ENCODE results near the gene BNIP2. TPM values are rescaled to one million over a fixed set of nuclear protein-coding genes. Genes with fewer than 3 reads are reported as not detected.
"Not testable (repeated sequence)": the region's sequence is repeated elsewhere in the genome, so short reads cannot be mapped to it uniquely, and the experiment has no call there.

BNIP2 gene
- total RNA-seq, 1 donor from 2014 or later, result 83.2 TPM

DNA sequence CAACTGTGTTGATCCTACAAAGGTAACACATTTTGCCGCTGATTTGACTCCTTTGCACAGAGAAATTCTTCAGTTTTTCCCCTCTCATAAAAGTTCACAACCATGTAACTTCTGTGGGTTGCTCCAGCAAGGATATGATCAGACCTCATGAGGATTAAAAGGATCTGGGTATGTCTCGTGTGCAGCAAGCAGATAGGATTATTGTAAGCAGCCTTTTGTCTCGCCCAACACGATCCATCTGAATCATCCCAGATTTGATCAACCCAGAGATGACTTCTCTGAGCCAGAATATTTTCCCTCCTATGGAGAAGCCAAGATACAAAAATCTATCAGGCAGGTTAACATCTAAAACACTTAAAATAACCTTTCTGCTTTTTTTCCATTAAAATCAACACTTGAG lies 12.8 kb upstream of the BNIP2 start:
- intact Hi-C loops (cut with DNase I), result no loop called here
- no peak for TF ChIP-seq POLR2A (IDR thresholded peaks at IDR 0.05)
- no peak for TF ChIP-seq CTCF (IDR thresholded peaks at IDR 0.05)
- TF ChIP-seq POLR2AphosphoS5 (IDR thresholded peaks at IDR 0.05; ENCODE audit: insufficient read depth in 1 of 2, low read depth in 1 of 2), result no peak
- Histone ChIP-seq H3K27me3 (no peaks in the 10 kb centered on the region), H3K9me3 (no peaks in the 10 kb centered on the region), H3K4me1 (no peaks in the 10 kb centered on the region), H3K27ac (no peak overlapping the region), H3K36me3 (no peaks in the 10 kb centered on the region), H3K4me3 (no peak overlapping the region)
- no peak for DNase-seq (ENCODE audit: extremely low spot score in 2 of 2)

DNA sequence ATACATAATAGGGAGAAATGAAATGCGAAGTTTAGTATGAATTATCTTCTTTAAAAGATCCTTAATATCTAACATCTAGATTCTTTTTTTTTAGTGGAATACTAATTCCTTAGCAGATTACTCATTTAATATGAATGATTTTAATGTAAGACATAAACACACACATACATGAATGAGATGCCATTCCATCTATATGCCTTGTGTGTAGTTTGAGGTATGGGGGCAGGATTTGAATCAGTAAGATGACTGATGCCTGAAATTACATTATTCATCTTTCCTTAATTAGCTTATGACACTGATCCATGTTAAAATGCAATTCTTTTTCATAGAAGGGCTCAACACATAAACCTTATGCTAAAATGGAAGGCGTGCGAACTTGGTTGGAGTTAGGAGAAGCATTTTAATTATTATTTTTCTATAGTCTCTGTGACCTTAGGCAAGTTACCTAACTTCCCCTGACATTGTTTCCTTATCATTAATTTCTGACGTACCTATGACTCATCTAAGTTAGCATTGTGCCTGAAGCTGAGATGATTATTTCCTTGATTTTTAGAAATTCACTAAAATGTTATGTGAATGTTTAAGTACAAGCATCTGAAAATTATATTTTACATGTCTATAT lies 10.8 kb upstream of the BNIP2 start:
- TF ChIP-seq CTCF (IDR thresholded peaks at IDR 0.05), result no peak
- TF ChIP-seq POLR2A (IDR thresholded peaks at IDR 0.05), result no peak
- TF ChIP-seq POLR2AphosphoS5 (IDR thresholded peaks at IDR 0.05; ENCODE audit: insufficient read depth in 1 of 2, low read depth in 1 of 2), result no peak
- intact Hi-C loops (cut with DNase I), result no loop called here
- no peaks in the 10 kb centered on the region for H3K27me3 ChIP-seq
- H3K4me1 ChIP-seq, result no peaks in the 10 kb centered on the region
- no peak for DNase-seq (ENCODE audit: extremely low spot score in 2 of 2)
- H3K4me3 ChIP-seq, result no peak overlapping the region
- H3K27ac ChIP-seq, result no peak overlapping the region
- H3K9me3 ChIP-seq, result no peaks in the 10 kb centered on the region
- no peaks in the 10 kb centered on the region for H3K36me3 ChIP-seq

DNA sequence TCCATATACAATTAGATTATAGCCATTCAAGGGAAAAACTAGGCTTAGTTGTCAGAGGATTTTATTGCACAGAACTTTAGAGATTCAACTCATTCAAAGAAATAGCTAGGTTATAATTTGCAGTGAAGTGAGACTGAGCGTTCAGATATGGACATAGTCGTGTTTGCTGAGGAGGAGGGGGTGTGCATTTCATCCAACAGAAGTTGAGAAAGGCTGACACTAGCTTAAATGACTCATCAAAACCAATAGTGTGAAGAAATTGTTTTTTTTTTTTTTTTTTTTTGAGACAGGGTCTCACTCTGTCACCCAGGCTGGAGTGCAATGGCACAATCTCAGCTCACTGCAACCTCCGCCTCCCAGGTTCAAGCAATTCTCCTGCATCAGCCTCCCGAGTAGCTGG lies 8.9 kb upstream of the BNIP2 start:
- DNase-seq (ENCODE audit: extremely low spot score in 2 of 2); H3K27ac ChIP-seq; H3K27me3 ChIP-seq; H3K4me1 ChIP-seq; H3K36me3 ChIP-seq; intact Hi-C loops (cut with DNase I); H3K4me3 ChIP-seq; H3K9me3 ChIP-seq: not testable (repeated sequence)

DNA sequence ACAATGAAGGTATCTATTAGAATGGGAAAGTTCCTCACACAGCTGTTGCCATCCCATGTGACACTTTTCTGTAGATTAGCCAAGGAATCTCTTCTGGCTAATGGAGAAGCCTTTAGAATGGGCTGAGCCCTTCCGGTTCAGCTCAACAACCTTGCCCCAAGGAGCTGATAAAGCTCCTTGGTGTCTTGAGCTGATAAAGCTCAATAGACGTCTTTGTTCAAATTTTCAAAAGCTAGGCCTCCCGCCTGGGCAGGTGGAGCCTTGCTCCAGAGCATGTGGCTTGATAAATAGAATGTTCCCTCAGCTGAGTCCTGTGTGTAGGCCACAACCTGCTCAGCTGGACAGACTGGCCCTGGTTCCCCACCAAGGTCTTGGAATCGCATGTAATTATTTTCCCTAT lies 7.2 kb upstream of the BNIP2 start:
- H3K4me1 ChIP-seq, result no peaks in the 10 kb centered on the region
- H3K36me3 ChIP-seq, result no peaks in the 10 kb centered on the region
- no peak overlapping the region for H3K27ac ChIP-seq
- H3K9me3 ChIP-seq, result no peaks in the 10 kb centered on the region
- no peaks in the 10 kb centered on the region for H3K27me3 ChIP-seq
- TF ChIP-seq POLR2AphosphoS5 (IDR thresholded peaks at IDR 0.05; ENCODE audit: insufficient read depth in 1 of 2, low read depth in 1 of 2), result no peak
- TF ChIP-seq CTCF (IDR thresholded peaks at IDR 0.05), result no peak
- no peak for TF ChIP-seq POLR2A (IDR thresholded peaks at IDR 0.05)
- no peak for DNase-seq (ENCODE audit: extremely low spot score in 2 of 2)
- intact Hi-C loops (cut with DNase I), result no loop called here
- no peak overlapping the region for H3K4me3 ChIP-seq

DNA sequence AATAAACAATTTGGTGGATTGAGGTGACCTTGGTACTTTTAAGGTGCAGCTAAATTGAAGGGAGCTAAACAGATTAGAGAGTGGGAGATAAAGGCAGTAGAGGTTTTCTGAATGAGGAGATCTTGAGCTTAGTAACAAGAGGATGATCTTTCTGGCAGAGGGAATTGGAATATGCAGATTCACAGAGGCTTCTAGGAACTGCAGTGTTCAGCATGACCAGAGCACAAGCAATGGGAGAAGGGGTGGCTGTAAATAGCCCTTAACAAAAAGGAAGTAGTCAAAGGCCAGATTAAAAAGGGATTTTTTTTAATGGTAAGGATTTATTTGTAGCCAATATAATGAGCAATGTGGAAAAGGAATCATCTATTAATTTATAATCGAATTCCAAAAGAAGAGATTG lies 5.7 kb upstream of the BNIP2 start:
- Histone ChIP-seq H3K27ac (no peak overlapping the region), H3K36me3 (no peaks in the 10 kb centered on the region), H3K27me3 (no peaks in the 10 kb centered on the region), H3K4me3 (no peak overlapping the region), H3K4me1 (peaks cover 5% of the 10 kb centered on the region), H3K9me3 (no peaks in the 10 kb centered on the region)
- DNase-seq (ENCODE audit: extremely low spot score in 2 of 2), result no peak
- intact Hi-C loops (cut with DNase I), result no loop called here
- TF ChIP-seq POLR2AphosphoS5 (IDR thresholded peaks at IDR 0.05; ENCODE audit: insufficient read depth in 1 of 2, low read depth in 1 of 2), result no peak
- no peak for TF ChIP-seq POLR2A (IDR thresholded peaks at IDR 0.05)
- no peak for TF ChIP-seq CTCF (IDR thresholded peaks at IDR 0.05)
